Measurements from ENCODE around the gene ARL8B. TPM values are rescaled to one million over a fixed set of nuclear protein-coding genes. Genes with fewer than 3 reads are reported as not detected.
A peak's percentile ranks its signal among the peaks of the same experiment; 100 is the strongest.

ARL8B gene
- total and polyA plus RNA-seq, 2 of the 8 experiments (the other 6 are each of a cell fraction or from before 2014, with no cell fraction given), result 14.5 to 27.8 TPM

GRCh38 chr3:5190147-5190791 lies 68.2 kb downstream of the ARL8B start:
- no peak overlapping the region for H2AFZ ChIP-seq (ENCODE audit: low read length)
- H3K9me3 ChIP-seq (ENCODE audit: insufficient read depth in 2 of 2, low read depth in 1 of 2, low read length in 1 of 2), result no peaks in the 10 kb centered on the region
- H2BK12ac ChIP-seq (ENCODE audit: low read depth, low read length), result no peak overlapping the region
- H4K91ac ChIP-seq (replicated peaks; ENCODE audit: insufficient read length, low read length), result no peak overlapping the region
- ChIA-PET CTCF (ENCODE audit: partially characterized antibody) (interaction anchor here (1.4 kb wide), 1 partner anchor 69 kb away, joined by 4 read pairs; the partner anchor contains the start of gene ARL8B), POLR2A (ENCODE audit: partially characterized antibody) (no interaction called here)
- no peak overlapping the region for H2BK5ac ChIP-seq (ENCODE audit: low read depth, low read length)
- H3K56ac ChIP-seq (replicated peaks; ENCODE audit: insufficient read length, low read depth, low read length), result no peak overlapping the region
- no peak overlapping the region for H3K14ac ChIP-seq (ENCODE audit: insufficient read length)
- 0 out of 2 replicates have a peak overlapping the region, but pooled peaks have one; percentile 32 for H2AK5ac ChIP-seq (ENCODE audit: low read depth, low read length)
- no peak overlapping the region for H2BK120ac ChIP-seq (replicated peaks; ENCODE audit: low read depth, low read length)
- 0 out of 2 replicates have a peak overlapping the region, but pooled peaks have one; percentile 16 for H2BK15ac ChIP-seq (ENCODE audit: low read length)
- peaks cover 4 to 7% of the 10 kb centered on the region in 2 experiments for H4K20me1 ChIP-seq (replicated peaks in 1 of 2; ENCODE audit: control insufficient read depth in 1 of 2, insufficient read depth in 2 of 2, low read length in 2 of 2)
- peaks cover 4% of the 10 kb centered on the region; the same call in 1 of the 2 replicates for H3K79me1 ChIP-seq (ENCODE audit: low read depth, low read length)
- TF ChIP-seq KDM5A (IDR thresholded peaks at IDR 0.05; ENCODE audit: low read length) (no peak), GABPA (IDR thresholded peaks at IDR 0.05; ENCODE audit: borderline replicate concordance, insufficient read depth, low read length) (no peak), SP2 (IDR thresholded peaks at IDR 0.05; ENCODE audit: low read length) (no peak), ZNF274 (IDR thresholded peaks at IDR 0.05; ENCODE audit: borderline replicate concordance, extremely low read depth, low read length) (no peak), SP4 (IDR thresholded peaks at IDR 0.05; ENCODE audit: low read length) (no peak), KDM1A (IDR thresholded peaks at IDR 0.05; ENCODE audit: borderline replicate concordance, low read length) (no peak), SIX5 (IDR thresholded peaks at IDR 0.05; ENCODE audit: low read depth, low read length) (no peak)
- no peak overlapping the region for H4K5ac ChIP-seq (ENCODE audit: insufficient read length, low read depth, low read length)
- peaks cover 0 to 6% (median 0%) of the 10 kb centered on the region in 4 experiments; a peak in 1 of 7 replicates for H3K27me3 ChIP-seq (replicated peaks in 1 of 4; ENCODE audit: control insufficient read depth in 3 of 4, extremely low read depth in 1 of 4, insufficient read depth in 3 of 4, low read length in 3 of 4)
- no peak overlapping the region for H3K4ac ChIP-seq (replicated peaks; ENCODE audit: insufficient read length, low read depth, low read length)
- DNase-seq (ENCODE audit: low read depth in 1 of 2, low spot score in 2 of 2), result no peak
- H3K23me2 ChIP-seq (ENCODE audit: low read depth, low read length), result peaks cover 13% of the 10 kb centered on the region
- H3K27ac ChIP-seq (ENCODE audit: low read depth, low read length), result no peak overlapping the region
- H3K36me3 ChIP-seq (ENCODE audit: control insufficient read depth in 2 of 4, insufficient read depth in 4 of 4, low read length in 3 of 4), result peaks cover 0 to 6% (median 0%) of the 10 kb centered on the region in 4 experiments; a peak in 2 of 8 replicates
- no peak overlapping the region for H3K18ac ChIP-seq (ENCODE audit: extremely low read depth, low read length)
- H3K4me1 ChIP-seq (replicated peaks in 1 of 4; ENCODE audit: control insufficient read depth in 3 of 4, insufficient read depth in 4 of 4, low read length in 3 of 4), result peaks cover 0 to 9% (median 5%) of the 10 kb centered on the region in 4 experiments; a peak in 4 of 7 replicates
- H3K9ac ChIP-seq (replicated peaks in 1 of 4; ENCODE audit: extremely low read depth in 1 of 4, low read depth in 3 of 4, low read length in 3 of 4), result no peak overlapping the region
- no peak overlapping the region for H2BK20ac ChIP-seq (ENCODE audit: low read length)
- peaks cover 2 to 61% of the 10 kb centered on the region in 2 experiments; a peak in 3 of 4 replicates for H3K79me2 ChIP-seq (ENCODE audit: control insufficient read depth in 1 of 2, insufficient read depth in 2 of 2, low read length in 2 of 2)
- peak overlapping the region in 1 of 4 experiments; percentile 15; a peak in 1 of 8 replicates for H3K4me3 ChIP-seq (ENCODE audit: extremely low read depth in 1 of 4, insufficient read depth in 2 of 4, low read depth in 3 of 4, low read length in 4 of 4)
- H3K4me2 ChIP-seq (ENCODE audit: insufficient read depth in 1 of 2, low read depth in 2 of 2, low read length in 2 of 2), result peak overlapping the region in 1 of 2 experiments; percentile 33; a peak in 2 of 4 replicates
- 72 to 100% methylated on average over 1 to 7 of the region's 7 CpGs for WGBS, 2 experiments (ENCODE audit: extremely low coverage in 1 of 2, insufficient coverage in 1 of 2, insufficient read length in 1 of 2, insufficient replicate concordance in 2 of 2, low coverage in 1 of 2, low lambda C conversion rate in 2 of 2, missing lambda C conversion rate in 1 of 2)
- no peak for FAIRE-seq
- H4K8ac ChIP-seq (ENCODE audit: extremely low read depth, insufficient read depth, low read length), result no peak overlapping the region
- H3K23ac ChIP-seq (ENCODE audit: insufficient read length), result no peak overlapping the region

Measured in H1 (cell line).